A204.1 (cell line): ENCODE results near the gene NCK2.

Experiments used
- FAIRE-seq: peaks from 2 replicates; lab custom pipeline; 2012; peaks lifted over from hg19 to GRCh38; lab: Jason Lieb, UNC

Gene NCK2

DNA sequence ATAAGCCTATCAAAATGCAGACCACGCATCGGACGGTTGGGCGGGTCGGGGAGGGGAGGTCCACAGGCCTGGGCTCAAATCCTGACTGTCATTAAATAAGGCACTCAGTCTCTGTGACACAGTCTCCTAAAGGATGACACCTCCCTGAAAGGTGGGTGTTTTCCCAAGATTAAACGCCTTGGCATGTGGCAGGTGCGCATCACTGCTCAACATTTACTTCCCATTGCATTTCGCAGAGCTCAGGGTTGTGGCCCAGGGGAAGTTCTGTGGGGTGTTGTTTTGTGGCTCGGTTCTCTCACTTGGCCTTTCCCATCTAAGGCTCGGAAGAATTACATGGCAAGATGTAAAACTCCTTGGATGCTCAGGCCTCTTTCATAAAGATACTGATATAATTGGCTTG lies 107.4 kb downstream of the NCK2 start:
- no peak for FAIRE-seq

DNA sequence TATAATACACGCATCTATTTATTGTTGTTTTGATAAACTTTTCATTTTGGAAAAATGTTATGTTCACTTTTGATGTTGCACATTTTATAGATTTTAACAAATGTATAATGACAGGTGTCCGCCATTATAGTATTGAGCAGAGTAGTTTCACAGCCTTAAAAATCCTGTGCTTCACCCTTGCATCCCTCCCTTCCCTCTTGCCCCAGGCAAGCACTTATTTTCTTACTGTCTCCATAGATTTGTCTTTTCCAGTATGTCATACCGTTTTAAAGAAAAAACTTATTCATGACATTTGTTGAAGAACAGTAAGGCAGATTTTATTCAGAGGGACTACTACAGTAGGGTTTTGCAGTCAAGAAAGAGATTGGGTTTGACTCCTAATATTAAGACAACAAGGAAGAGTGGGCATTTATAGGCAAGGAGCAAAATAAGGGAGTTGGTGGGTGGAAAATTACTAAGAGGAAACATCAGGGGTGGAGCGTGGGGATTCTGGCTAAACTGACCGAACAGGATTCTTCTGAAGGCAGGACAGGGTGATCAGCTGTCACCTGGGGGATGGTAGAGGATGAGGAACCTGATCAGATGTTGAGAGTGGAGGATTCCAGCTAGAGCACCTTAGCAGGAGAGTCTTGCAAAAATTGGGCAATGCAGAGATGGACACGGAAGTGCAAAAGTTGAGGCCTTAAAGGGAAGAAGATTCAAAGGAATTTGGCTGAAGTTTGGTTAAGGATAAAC lies 108.8 kb downstream of the NCK2 start:
- no peak for FAIRE-seq

DNA sequence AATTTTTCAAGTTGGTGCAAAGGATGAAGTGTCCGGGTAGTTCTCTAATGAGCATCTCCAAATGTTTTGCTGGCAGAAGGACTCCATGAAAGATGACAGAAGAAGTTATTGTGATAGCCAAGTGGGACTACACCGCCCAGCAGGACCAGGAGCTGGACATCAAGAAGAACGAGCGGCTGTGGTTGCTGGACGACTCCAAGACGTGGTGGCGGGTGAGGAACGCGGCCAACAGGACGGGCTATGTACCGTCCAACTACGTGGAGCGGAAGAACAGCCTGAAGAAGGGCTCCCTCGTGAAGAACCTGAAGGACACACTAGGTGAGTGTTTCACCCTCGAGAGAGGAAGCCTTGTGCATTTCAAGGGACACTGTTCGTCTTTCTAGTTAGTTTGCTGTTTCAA lies 110.3 kb downstream of the NCK2 start:
- no peak for FAIRE-seq

DNA sequence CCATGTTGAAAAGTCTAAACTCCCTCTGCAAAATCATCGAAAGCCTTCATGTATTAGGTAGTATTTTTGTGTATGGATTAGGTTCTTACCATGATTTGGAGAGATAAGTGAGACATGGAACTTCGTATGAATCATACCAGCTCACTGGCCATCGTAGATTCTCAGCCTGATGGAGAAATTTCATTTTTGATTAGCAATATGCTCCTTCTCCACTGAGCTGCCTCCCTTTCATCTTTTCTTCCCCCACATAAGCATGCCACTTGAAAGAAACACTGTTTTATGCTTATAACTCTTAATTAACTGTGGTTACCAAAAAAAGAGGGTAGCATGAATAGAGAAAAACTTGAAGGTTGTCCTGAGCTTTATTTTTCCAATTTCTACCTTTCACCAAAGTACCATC lies 111.9 kb downstream of the NCK2 start:
- FAIRE-seq = no peak

DNA sequence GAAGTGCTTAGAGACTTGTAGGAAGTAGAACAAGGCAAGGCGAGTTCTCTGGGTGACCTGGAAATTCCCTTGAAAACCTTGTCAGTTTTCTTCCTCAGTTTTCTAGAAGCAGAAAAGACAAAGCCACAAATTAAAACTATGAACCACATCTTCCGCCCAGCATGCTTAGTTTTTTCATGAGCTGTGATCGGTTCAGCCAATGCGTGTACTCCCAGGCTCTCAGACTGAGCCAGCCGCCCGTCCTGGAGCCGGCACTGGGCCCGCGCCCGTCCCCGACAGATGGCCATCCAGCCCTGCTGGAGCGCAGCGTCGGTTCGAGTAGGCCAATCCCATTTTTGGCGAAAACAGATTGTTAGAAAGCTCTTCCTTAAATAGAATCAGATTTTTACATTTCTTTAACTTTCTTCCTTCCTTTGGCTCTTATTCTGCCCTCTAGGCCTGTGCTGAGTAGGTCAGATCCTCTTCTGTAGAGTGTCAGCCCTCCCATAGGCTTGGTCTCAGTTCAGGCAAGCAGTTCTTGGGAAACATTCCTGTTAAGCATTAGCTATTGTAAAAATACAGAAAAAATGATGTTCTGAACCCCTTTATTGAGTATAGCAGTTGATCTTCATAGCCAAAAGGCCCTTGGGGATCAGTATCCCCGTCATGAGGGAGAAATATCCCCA lies 112.5 kb downstream of the NCK2 start:
- FAIRE-seq = no peak

DNA sequence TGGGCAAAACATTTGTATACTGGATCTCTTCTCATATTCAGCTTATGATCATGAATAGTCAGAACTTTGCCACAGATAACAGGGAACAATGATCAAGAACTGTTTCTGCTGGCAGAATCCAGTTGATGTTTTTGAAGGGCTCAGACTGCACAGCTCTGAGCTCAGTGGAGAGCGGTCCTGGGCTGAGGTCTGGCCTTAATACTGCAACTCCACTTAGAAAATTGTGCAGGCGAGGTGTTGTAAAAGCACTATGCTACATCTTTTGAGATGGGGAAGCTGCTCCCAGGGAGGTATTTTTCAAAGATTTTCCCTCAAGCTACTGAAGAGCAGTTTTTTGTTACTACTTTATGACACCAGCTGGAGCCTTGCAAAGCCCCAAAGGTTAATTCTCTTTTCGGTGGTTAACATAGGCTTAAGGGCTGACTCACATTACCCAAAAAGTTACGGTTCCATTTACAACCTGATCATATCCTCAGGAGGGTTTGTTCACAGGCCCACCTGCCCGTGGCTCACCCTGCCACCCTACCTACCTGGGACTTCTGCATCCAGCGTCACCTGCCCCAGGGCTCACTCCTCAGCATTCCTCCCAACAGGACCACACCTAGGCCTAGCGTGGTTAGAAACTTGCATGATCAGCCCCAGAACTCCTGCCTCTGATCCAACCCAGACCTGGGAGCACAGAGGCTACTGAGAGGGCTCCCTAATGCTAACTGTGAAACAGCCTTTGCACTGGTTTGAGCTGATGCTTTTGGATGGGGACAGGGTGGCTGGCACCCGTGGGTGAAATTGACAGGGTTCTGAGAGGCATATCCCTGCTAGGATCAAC lies 114.4 kb downstream of the NCK2 start:
- FAIRE-seq = no peak

DNA sequence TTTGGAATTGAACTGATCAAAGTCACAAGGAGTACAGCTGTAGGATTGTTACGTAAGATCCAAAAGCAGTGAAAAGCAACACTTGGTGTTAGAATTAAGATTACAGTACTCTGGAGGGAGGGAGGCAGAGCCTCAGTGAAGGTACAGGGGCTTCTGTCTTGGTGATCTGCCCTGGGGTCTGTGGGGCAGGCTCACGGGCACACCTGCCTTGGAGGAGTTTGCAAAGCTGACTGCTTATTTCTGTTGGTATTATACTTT lies 114.9 kb downstream of the NCK2 start:
- FAIRE-seq = no peak

DNA sequence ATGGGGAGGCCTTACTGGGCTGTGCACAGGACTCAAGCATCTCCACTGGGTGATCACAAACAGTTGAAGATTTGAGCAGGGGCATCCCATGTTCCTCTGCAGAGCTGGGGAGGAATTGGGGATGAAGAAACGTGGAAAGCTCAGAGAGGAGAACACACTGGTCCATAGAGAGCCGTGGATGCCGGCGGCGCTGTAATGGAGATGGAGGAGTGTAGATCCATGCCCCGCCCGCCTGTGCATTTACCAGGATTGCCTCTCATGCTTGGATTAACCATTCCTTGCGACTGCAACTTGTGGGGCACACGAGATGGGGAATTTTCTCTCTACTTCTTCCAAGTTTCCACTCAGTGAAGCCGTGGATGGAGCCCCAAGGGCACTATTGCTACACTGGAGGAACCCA lies 115.9 kb downstream of the NCK2 start:
- no peak for FAIRE-seq

DNA sequence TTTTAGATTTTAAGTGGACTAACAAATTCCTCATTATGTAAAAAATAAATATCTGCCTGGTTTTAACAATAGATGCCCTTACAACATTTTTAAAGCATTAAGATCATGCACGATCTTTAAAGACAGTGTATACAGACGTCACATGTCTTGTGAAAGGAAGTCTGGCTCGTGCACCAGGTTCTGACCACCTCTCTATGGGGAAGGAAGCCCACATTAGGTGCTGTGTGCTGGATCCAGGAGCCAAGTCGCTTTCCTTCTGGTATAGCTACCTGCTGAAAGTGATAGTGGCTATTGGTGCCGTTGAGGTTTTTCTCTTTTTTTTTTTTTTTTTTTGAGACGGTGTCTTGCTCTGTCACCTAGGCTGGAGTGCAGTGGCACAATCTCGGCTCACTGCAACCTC lies 116.5 kb downstream of the NCK2 start:
- FAIRE-seq = no peak

DNA sequence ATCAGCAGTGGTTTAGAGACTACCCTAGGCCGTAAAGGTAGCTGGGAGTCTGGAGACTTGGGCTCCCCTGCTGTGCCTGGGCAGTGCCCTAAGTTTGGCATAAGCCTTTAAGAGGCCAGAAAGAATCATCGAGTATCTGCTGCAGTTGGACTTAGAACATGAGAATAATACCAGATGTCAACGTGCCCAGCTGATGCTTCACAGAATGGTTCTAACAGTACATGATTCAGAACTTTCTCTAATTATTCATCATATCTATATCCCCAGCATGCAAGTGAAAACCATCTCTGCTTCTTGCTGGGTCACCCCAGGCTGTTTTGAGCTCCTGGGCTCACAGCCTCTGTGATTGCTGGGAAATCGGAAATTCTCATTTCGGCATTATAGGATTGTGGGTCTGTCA lies 118.1 kb downstream of the NCK2 start:
- no peak for FAIRE-seq

DNA sequence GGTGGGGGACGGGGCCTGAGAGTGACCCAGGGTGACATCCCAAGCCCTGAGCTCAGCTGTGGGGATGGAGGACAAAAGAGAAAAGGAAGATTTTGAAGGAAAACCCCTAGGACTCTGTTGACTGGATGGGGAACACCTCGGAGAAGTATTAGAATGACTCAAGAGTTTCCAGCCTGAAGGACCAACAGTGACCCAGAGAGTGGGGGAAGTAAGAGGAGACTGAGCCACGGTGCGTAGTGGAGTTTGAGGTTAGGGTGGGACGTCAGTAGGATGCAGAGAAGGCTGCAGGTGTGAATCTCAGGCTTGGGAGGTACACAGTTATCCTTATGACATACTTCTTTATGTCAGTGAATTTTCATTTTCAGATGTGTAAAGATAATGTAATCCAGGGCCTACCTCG lies 119.5 kb downstream of the NCK2 start:
- FAIRE-seq = no peak

DNA sequence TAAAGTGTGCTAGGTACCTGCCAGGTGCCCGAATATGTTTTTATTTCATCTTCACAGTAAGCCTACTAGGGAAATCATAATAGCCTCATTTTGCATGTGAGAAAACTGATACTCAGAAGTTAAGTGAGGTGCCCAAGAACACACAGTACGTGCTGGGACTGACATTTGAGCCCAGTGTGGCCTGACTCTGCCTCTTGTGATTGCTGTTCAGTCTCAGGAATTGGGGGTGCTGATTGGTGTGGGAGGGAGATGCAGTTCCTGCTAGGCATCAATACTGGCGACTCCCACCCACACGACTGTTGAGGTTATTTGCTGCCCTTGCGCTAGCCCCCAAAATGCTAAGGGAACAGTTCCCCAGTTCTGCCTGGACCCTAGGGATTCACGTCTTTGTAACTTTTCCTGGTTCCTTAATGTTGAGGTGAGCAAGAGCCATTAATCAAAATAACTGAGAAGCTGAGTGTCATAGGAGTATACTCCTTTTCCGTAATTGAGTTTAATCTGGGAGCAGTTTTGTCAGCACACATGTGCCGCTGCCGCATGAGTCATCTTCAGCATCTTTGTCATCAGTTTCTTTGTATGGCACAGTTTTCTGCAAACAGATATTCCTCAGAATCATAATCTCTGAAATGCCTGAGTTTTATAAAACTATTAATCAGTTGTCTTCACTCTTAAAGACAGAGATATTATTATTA lies 120.7 kb downstream of the NCK2 start:
- no peak for FAIRE-seq

DNA sequence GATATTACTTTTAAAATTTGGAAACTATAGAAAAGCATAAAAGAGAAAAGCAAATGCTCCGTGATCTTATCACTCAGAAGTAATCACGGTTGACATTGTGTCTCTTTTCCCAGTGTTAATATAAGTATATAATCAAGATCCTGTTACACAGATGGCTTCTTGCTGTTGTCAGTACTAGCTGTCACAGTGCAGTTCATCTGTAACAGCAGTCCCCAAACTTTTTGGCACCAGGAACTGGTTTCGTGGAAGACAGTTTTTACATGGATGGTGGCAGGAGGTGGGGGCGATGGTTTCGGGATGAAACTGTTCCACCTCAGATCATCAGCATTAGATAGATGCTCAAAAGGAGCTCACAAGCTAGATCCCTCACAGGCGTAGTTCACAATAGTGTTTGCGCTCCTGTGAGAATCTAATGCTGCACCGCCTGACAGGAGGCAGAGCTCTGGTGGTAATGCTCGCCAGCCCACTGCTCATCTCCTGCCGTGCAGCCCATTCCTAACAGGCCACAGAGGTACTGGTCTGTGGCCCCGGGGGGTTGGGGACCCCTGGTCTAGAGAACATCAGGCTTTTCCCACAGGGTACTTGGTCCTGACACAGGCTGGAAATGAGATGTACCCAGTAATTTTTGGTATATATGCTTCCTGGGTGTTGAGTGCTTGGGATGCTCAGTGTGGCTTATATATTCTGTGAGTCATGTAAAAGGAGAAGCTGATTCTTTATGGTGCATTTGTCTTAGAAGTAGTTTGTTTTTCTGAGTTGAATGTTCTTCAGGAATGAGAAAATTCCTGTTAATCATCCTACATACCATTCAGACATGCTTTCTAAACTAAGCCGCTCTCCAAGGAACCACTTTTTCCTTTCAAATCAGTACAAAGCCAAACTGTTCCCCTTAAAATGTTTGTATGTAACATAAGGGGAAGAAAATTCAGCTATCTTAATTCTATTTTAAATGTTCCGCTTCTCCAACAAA lies 121.8 kb downstream of the NCK2 start:
- FAIRE-seq = no peak

DNA sequence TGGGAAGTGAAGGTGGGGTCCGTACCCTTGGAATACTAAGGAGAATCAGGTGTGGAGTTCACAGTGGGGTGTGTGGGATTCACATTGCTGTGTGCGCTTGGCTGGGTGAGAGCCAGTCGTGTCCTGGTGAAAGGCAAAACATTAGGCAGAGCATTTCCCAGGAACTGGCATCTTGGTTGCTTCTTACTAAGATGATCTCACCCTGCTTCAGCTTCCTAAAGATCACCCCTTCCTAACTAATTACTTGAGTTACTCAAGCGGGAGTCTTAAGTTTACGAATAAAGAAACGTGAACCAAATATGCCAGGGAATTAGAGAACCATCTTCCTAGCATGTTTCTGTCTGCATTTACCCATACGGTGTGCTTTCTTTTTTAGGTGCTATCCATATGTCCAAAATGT lies 122.9 kb downstream of the NCK2 start:
- FAIRE-seq = no peak

DNA sequence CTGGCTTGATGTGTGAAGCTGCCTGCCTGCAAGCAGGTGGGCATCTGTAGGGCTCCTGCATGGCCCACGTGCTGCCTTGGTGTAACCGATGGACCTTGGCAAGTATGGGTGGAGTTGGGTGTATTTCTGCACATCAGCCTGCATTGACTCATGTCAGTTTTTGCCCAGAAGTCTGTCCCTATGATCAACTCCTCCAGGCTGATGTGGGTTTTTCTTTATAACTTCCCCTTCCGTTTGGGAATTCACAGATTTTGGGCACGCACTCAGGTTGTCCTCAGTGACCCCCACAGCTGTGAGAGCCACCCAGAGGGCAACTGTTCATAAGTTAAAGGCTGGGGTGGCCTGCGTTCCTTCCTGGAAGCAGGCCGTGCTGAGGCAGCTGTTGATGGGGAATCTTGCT lies 123.3 kb downstream of the NCK2 start:
- FAIRE-seq = no peak

DNA sequence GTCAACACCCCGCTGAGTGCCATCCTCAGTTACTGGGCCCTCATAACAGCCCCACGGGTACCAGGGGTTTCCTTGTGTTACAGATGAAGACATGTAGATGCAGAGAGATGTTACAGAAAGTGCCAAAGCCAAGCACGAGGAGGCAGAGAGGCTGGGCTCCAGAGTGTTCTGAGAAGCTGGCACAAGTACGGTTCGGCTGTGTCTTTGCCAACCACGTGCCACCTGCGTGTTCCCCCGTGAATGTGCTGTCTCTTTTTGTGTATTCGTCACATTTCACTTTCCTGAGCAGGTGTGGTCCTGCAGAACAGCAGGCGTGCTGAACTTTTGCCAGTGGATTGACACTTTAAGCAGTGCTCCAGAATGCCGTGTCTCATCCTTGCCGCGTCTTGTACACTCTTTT lies 124.6 kb downstream of the NCK2 start:
- no peak for FAIRE-seq

DNA sequence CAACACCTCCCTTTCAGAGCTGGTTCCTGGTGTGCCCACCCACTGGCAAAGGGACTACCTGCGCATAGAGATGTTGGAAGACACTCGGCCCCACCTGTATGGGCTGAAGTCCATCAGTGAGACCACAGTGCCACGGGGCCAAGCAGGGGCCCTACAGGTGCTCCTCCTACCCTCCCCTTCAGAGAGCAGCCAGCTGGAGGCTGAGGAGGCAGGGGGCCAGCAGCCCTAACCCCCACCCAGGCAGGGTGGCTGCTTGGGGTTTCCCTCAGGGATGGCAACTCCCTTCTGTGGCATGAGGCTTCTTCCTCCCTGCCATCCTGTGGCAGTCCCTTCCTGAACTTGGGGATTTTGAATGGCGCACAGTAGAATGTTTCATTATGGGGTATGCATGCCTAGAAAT lies 125.3 kb downstream of the NCK2 start:
- no peak for FAIRE-seq

DNA sequence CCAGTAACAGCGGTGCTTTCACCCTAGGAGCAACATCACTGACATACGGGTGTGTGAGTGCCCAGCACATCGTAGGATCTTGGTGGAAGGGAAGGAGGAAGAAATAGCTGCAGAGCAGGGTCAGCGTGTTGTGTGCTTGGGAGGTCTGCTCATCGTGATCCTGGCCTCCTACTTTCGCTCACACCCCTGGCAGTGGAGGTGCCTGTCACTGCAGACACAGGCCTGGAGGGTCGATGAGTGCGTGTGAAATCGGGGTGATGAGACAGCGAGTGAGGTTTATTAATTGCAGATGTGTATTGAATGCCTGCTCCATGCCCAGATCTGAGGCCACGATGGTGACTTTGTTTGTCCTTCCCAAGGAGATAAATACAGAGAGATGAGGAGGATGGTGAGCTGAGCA lies 126.1 kb downstream of the NCK2 start:
- no peak for FAIRE-seq

DNA sequence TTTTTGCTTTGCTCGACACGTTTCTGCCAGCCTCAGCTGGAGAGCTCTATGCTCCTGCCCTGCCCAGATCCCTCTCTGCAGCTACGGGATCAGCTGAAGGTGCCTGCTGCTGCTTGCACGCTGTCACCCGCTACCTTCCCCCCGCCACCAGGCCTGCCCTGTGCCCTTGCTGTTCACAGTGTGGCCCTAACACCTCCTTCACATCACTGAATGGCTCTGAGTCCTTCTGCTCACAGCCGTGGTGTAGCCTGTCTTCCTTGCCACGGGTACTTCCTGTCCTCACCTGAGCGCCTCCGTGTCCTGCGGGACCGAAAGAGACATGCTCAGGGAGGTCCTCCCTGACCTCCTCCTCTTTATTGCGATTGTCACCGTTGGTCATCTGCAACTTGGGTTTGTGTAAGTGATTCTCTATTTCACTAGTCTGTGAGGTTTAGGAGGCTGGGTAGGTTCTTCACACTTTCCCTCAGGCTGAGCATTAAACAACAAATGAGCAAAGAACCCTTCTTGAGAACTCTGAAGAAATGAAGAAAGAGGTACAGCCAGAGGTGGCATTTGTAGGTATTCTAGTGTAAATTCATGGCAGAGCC lies 127.5 kb downstream of the NCK2 start:
- no peak for FAIRE-seq

DNA sequence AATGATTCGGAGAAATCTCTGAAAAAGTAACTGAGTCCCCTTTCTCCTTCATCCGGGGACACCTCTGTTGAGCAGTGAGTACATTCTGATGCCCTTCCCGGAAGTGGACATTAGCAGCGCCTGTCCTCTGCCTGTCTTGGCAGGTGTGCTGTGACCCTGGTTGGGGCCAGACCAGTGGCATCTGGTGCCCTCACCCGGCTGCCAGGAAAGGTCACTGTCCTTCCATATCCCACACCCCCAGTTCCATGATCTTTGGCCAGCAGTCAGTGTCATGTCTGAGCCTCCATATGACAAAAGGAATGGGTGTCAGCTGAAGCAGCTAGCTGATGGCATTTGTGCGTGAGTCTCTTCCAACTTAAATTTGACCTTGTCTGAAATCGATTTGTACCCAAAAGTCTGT lies 128.1 kb downstream of the NCK2 start:
- no peak for FAIRE-seq

DNA sequence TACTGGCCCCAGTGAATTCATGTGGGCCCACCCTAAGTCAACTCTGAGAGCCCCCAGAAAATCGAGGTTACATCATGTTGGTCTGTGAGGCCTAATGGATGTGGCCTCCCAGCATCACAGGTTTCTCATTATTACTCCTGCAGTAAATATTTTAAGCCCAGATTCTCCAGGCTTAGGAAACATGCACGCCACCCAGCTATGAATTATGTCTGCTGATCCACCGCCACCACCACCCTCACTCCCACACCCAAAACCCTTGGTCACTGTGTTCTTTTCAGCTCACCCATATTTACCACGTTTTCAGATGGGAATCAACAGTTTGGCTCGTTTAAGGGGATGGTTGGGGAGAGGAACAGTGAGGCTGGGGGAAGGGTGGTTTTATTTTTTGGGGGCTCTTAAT lies 128.6 kb downstream of the NCK2 start:
- no peak for FAIRE-seq

DNA sequence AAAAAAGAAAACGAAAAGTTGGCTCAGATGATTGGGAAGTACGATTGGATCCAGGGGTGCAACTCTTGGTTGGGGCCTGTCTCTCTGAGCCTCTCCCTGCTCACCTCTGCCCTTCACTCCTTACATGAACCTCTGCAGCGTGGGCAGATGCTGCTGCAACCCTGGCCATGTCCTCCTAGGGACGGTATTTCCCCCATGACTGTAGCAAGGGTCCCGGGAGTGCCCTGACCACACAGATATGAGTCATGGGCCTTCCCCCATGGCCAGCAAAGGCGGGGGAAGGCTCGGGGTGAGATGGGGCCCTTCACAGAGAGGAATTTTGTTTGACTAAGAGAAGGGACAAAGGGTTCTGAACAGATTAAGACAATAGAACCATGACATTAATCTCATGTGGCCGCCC lies 129.0 kb downstream of the NCK2 start:
- FAIRE-seq = no peak
